ENCODE data around the gene IRAK1BP1.
"Not testable (repeated sequence)": the region's sequence is repeated elsewhere in the genome, so short reads cannot be mapped to it uniquely, and the experiment has no call there.

The IRAK1BP1 gene

DNA sequence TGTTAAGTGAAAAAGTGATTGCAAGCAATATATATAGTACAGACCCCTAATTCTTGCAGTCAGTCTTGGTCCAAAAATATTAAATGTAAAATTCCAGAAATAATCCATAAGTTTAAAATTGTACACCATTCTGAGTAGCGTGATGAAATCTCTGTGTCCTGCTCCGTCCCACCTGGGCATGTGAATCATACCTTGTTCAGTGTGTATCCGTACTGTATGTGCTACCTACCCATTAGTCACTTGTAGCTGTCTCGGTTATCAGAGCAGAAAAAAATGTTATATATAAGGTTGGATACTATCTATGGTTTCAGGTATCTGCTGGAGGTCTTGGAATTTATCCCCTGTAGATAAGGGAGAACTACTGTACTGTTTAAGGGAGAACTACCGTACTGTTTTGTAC lies 16.3 kb downstream of the IRAK1BP1 start:
- FAIRE-seq (no peak), DNase-seq (ENCODE audit: insufficient read length, low spot score) (no peak)

DNA sequence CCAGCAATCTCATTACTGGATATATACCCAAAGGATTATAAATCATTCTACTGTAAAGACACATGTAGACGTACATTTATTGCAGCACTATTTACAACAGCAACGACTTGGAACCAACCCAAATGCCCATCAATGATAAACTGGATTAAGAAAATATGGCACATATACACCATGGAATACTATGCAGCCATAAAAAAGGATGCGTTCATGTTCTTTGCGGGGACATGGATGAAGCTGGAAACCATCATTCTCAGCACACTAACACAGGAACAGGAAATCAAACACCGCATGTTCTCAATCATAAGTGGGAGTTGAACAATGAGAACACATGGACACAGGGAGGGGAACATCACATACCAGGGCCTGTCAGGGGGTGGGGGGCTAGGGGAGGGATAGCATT lies 22.6 kb downstream of the IRAK1BP1 start:
- not testable (repeated sequence) for FAIRE-seq; DNase-seq (ENCODE audit: insufficient read length, low spot score)

DNA sequence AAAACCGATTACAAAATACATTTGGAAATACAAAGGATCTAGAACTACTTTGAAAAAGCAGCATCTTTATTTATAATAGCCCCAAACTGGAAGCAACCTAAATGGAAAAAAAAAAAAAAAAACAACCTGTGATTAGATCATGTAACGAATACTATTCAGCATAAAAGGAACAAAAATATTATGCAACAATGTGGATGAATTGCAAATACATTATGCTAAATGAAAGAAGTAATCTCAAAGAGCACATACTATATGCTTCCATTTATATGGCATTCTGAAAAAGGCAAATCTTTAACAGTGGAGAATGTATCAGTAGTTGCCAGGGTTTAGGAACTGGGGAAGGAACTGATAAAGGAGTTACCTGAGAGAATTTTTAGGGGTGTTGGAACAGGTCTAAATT lies 28.9 kb downstream of the IRAK1BP1 start:
- FAIRE-seq (no peak), DNase-seq (ENCODE audit: insufficient read length, low spot score) (no peak)

DNA sequence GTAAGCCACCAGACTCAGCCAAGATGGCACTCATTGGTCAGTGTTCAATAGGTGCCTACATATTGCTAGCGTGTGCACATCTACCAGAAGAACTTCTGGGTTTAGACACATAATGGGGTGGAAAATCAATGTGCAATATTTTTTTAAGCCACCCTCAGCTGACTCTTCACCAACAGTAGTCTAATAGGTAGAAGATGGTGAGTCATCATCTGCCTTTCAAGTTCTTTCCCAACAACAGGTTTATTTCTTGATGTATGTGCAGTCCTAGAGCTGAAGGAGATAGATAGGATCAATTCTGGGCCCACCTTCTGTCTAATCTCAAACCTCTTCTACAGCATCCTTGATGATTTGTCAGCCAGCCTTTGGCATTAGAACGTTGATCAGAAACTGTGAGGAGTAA lies 41.3 kb downstream of the IRAK1BP1 start:
- no peak for DNase-seq (ENCODE audit: insufficient read length, low spot score)
- no peak for FAIRE-seq

DNA sequence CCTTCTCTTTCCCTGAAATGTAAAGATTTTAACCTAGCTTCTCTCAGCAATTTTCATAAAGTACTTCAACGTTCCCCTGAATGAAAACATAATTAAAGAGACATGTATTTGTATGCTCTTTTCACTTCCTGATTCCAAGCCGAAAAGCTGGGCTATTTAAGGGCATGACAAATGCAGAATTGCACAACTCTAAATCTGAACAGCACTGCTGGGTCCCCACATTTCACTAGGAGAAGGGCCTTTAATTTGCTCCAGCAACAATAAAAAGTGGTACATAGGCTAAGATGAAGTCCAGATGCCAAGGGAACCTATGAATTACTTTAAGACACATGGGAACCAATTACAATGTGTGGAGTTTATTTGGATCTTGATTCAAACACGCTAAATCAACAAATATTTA lies 42.0 kb downstream of the IRAK1BP1 start:
- FAIRE-seq (no peak), DNase-seq (ENCODE audit: insufficient read length, low spot score) (no peak)

DNA sequence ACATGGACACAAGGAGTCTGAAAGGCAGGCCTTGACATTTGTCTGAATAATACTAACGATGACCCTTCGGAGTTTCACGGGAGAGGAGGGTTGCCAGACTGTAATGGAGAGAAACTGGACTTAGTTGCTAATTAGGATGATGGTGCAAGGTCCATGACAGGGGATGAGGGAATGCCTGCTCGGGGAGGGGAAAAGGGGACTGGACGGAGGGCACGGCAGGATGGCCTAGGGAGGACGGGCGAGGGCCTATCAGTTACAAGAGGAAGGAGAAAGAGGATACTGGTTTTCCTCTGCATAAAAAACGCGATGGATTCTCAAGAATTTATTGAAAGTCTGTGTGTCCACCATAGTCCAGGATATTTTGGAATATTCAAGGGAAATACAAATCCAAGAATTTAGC lies 42.7 kb downstream of the IRAK1BP1 start:
- no peak for DNase-seq (ENCODE audit: insufficient read length, low spot score)
- no peak for FAIRE-seq

DNA sequence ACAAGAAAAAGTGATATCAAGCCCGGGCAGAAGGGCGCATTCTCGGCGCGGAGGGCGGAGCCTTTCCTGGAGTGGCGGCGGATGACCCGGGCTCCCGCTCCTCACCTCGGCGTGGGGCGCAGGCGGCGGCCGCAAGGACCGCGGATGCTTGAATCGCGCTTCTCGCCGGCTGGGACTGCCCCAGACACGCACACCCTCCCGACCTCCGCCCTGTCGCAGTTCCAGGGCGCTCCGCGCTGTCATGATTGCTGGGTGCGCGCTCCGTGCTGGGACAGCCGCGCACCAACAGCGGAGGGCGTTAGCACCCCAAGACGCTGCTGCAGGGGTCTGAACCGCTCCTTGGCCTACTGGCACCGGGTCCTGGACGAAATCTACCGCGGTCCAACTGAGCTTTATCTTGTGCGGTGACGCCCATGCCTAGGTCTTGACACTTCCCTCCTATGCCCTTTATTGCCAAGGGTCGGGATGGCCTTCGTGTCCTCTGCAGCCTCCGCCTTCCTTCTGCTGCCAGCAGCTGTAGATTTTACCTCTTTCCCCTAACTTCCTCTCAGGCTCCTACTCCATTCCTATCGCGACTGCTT lies 43.3 kb downstream of the IRAK1BP1 start:
- FAIRE-seq: no peak
- DNase-seq (ENCODE audit: insufficient read length, low spot score): no peak

DNA sequence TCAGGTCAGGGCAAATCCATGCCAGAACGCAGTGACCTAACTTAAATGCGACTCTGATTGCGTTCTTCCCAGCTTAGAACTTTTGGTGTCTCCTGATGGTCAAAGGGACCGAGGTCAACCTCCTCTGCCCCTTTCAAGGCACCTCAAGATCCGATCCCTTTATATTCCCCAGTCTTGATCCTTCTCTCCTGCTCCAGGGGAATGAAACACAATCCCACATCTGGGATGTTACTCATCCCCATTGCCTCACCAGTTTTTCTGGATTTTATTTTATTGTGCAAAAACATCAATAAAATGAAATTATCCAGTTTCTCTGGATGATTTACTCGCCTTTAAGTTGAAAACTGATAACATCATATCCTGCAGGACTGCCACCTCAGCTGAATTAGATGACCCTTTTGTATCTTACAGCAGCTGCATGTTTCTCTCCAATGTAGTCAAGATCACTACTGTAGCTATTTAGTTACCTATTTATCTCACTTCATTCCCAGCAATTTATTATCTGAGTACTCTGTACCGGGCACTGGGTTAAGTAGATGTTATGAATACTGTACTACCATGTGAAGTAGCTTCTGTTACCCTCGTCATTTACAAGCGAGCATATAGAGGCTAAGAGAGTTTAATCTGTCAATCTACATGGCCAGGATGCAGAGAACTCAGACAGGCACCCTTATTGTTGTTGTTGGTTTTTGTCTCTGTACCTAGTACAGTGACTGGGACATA lies 44.0 kb downstream of the IRAK1BP1 start:
- DNase-seq (ENCODE audit: insufficient read length, low spot score) (no peak), FAIRE-seq (no peak)

DNA sequence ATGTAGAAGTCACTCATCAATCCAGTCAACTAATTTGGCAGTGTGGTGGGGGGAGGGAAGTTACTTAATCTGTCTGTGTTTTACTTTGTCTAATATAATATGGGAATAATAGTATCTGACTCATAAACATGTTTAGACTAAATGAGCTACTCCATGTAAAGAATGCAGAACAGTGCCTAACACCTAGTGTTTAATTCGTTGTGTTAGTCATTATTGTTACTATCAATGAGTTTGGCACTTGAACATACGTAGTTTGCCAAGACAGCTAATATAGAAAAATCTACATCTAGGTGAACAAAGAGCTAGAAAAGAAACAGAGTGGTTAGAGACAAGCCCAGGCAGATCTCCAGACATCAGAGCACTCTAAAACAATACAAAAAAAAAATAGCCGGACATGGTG lies 49.1 kb downstream of the IRAK1BP1 start:
- DNase-seq (ENCODE audit: insufficient read length, low spot score) (no peak), FAIRE-seq (no peak)

DNA sequence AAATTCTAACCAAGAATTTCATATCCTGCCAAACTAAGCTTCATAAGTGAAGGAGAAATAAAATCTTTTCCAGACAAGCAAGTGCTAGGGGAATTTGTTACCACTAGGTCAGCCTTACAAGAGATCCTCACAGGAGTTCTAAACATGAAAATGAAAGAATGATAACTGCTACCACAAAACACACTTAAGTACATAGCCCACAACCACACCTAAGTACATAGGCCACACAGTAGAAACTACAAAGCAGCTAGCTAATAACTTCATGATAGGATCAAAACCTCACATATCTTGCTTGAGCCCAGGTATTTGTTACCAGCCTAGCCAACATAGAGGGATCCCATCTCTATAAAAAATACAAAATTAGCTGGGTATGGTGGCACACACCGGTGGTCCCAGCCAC lies 50.4 kb downstream of the IRAK1BP1 start:
- FAIRE-seq (no peak), DNase-seq (ENCODE audit: insufficient read length, low spot score) (no peak)

DNA sequence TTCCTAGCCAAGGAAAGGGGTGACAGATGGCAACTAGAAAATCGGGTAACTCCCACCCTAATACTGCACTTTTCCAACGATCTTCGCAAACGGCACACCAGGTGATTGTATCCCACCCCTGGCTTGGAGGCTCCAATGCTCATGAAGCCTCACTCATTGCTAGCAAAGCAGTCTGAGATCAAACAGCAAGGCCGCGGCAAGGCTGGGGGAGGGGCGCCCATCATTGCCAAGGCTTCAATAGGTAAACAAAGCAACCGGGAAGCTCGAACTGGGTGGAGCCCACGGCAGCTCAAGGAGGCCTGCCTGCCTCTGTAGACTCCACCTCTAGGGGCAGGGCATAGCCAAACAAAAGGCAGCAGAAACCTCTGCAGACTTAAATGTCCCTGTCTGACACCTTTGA lies 53.8 kb downstream of the IRAK1BP1 start:
- DNase-seq (ENCODE audit: insufficient read length, low spot score); FAIRE-seq: not testable (repeated sequence)

DNA sequence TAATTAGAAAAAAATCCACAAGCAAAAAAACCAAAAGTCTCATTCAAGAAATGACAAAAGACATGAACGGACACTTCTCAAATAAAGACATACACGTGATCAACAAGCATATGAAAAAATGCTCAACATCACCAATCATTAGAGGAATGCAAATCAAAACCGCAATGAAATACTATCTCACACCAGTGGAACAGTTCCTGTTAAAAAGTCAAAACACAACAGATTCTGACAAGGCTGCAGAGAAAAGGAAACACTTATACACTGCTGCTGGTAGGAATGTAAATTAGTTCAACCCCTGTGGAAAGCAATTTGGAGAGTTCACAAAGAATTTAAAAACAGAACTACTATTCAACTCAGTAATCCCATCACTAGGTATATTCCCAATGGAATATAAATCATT lies 58.0 kb downstream of the IRAK1BP1 start:
- no peak for DNase-seq (ENCODE audit: insufficient read length, low spot score)
- no peak for FAIRE-seq

DNA sequence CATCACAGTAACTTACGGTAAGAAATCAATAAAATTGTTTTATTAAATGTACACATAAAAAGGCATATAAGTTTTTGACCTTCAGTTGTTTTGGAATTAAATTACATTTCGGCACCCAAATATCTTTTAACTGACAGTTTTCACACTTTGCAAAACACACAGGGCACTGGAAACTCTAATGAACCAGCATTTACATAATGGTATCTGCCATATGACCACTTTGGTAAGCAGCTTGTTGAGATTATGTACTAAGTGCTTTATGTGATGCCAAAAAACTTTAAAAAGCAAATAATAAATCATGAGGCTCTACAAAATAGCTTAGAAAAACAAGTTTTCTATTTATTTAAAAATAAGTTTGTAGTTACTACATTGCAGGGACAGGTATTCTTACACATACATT lies 68.2 kb downstream of the IRAK1BP1 start:
- FAIRE-seq (no peak), DNase-seq (ENCODE audit: insufficient read length, low spot score) (no peak)

DNA sequence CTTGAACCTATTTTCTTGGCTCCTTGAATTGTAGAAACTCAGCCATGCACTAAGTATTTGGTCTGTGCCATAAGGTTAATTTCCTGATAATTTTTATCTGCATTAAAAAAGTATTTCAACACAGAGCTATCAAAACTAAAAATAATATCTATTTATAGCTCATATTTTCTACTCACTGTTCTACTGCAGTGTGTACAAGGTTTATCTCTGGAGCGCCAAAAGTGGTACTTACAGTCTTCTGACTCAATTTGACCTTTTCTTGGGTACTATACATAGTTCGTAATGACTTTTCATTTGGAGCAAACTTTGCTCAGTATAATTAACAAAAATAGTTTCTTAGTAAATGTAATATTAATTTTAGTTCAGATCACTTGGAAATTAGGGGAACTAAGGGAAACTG lies 69.2 kb downstream of the IRAK1BP1 start:
- FAIRE-seq: no peak
- no peak for DNase-seq (ENCODE audit: insufficient read length, low spot score)

DNA sequence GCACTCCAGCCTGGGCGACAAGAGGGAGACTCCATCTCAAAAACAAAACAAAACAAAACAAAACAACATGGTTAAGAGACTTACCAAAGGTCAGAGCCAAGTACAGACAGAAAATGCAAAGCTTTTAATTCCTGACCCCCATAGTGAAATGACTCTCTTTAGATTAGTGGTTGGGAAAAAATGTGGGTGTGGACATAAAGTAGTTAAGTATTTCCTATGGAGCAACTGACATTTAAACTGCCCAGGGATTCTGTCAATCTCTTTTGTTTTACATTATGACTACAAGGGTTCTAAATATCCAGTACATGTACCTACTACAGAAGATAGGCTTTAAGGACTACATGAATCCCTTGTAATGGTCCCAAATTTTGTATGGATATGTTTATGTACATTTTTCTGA lies 75.1 kb downstream of the IRAK1BP1 start:
- DNase-seq (ENCODE audit: insufficient read length, low spot score): no peak

DNA sequence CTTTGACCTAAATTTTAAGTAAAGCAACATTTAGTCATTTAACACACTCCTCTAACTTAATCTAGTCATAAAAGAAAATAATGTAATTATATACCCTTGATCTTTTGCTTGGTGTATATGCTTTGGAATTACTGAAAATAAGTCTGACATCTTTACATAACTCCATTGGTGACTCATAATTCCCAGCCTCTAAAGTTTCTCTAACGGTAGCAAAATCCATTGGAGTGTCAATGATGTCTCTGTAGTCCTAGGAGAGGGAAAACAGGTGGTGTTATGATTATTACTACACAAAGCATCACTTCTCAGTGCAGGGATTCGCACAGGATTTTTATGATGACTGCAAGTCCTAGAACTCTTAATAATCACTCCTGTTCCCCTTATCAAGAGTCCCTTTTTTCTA lies 80.2 kb downstream of the IRAK1BP1 start:
- FAIRE-seq (no peak), DNase-seq (ENCODE audit: insufficient read length, low spot score) (no peak)

More for the DNA sequence above, 75.1 kb downstream of the IRAK1BP1 start:
- no peak for FAIRE-seq

DNA sequence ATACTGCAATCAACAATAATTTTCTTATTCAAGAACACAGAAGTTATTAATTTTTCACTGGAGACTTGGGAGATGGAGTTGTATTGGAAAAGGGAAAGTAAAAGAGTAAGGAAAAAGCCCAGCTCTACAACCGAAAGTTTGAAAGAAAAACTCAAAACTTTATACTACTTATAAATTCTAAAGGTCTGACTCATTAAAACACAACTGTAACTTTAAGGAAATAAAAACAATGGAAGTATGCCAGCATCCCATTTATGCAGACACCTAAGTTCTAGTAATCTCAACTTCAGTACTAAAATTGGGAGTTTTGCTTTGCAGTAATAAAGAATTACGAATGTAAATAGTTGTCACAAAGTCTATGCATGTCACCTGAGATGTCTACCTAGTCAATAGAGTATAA lies 80.6 kb downstream of the IRAK1BP1 start:
- FAIRE-seq (no peak), DNase-seq (ENCODE audit: insufficient read length, low spot score) (no peak)

DNA sequence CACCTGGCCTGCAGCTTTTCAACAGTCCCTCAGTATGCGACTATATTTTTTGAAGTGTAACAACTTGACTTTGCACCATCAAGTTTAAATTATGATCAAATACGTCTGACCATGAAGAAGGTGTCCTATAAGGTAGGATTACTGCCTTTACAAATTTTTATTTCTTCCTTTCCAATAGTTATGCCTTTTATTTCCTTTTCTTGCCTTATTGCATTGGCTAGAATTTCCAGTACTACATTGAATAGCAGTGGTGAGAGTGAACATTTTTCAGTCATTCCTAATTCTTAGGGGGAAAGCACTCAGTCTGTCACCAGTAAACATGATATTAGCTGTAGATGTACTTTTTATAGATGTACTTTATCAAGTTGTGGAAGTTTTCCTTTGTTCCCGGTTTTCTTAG lies 81.4 kb downstream of the IRAK1BP1 start:
- no peak for FAIRE-seq
- no peak for DNase-seq (ENCODE audit: insufficient read length, low spot score)

DNA sequence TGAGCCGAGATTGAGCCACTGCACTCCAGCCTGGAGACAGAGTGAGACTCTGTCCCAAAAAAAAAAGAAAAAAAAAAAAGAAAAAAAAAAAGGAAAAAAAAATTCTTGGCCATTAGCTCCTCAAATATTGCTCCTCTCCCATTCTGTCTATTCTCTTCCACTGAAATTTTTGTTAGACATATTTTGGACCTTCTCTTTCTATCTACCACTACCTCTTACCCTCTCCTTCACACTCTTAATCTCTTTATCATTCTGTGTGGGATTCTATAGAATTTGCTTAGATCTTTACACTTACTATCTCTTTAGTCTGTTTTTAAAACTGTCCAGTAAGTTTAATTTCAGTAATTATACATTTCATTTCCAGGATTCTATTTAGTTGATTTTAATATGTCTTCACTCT lies 85.0 kb downstream of the IRAK1BP1 start:
- DNase-seq (ENCODE audit: insufficient read length, low spot score) (no peak), FAIRE-seq (no peak)

Measured in HTR-8/SVneo (cell line).